Hematopoietic multipotent progenitor cell treated with erythropoietin and hydrocortisone succinate and interleukin-3 and kit ligand, for 6 days (in vitro differentiated cells): ENCODE measurements around the gene TSPAN15.

Experiments used
- DNase-seq: peaks from one replicate; pipeline ENCODE4 v3.0.0-alpha.2; 2015

Gene TSPAN15

DNA sequence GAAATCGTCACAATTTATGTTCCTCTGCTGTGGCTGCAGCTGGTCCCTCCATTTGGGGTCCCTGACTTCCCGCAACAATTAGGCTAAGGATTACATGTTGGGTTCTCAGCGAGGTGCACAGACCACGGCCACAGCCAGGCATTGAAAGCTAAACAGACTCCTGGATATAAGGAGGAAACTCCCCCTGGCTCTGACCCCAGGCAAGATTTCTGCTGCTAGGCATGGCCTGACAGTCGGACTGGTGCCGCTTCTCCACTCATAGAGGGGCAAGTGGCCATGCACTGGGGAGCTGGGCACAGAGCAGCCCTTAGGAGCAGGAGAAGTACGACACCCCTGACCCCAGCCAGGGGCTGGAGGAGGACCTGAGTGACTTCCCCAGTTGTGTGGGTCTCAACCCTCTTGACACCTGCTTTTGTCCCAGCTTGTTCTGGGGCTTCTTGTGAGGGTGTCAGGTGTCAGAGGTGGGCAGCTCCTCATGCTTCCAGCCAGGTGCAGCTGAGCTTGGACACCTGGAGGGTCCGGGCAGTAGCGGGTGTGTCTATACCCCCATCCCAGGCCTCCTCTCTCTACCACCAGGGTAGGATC lies 38.3 kb downstream of the TSPAN15 start:
- DNase-seq, result no peak

DNA sequence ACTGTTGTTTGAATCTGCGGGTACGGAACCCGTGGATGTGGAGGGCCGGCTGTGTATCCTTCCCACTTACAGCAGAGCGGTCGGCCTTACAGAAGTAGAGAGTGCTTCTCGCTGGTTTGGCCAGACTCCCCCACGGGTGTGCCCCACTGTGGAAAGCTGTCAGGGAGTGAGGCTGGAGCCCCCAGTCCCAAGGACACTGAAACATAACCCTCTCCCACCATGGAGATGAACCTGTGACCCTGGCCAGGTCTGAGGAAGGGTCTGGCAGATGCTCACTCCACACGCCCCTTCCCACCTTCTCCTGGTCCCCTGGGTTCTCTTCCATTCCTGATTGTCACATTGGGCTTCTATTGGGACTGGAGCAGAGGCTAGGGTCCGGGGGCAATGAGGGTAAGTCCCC lies 39.6 kb downstream of the TSPAN15 start:
- no peak for DNase-seq

DNA sequence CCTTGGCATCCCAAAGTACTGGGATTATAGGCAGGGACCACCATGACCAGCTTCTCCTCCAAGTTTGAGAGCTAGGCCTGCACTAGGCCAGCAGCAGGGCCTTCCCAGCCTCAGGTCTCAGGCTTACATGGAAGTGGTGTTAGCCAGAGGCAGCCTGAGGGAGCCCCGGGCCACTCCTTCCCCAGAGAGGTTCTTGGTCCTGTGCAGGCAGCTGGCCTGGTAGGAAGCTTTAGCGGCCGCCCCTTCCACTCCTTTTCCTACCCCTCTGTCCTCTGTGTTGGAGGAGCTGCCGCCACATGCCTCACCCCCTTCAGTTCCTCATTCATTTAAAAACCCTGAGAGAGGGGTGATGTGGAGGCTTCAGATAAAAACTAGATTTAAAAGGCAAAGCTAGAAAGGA lies 40.3 kb downstream of the TSPAN15 start:
- no peak for DNase-seq

DNA sequence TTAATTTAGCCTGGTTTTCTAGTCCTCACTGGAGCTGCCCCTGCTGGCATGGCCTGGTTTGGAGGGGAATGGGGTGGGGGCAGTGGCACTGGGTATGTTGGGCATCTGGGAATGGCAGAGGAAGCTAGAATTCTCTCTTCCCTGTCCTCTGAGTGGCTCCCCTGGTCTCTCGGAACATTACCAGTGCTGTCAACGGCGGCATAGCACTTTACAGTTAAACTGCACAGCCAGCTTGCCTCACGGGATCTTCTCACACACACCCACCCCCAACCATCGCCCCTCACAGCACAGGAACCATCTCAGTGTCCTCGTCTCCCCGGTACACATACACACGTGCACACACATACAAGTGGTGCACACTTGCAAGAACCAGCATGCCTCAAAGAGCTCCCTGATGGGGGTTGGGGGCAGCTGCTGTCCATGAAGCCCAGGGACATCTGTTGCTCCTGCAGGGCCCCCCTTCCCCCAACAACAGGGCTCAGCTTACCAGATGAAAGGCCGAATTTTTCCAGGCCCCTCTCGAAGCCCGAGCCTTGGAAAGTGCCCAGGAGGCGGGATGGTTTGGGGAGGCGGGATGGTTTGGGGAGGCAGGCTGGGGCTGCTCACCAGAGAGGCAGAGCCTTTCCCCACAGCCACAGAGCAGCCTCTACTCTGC lies 41.0 kb downstream of the TSPAN15 start:
- no peak for DNase-seq

DNA sequence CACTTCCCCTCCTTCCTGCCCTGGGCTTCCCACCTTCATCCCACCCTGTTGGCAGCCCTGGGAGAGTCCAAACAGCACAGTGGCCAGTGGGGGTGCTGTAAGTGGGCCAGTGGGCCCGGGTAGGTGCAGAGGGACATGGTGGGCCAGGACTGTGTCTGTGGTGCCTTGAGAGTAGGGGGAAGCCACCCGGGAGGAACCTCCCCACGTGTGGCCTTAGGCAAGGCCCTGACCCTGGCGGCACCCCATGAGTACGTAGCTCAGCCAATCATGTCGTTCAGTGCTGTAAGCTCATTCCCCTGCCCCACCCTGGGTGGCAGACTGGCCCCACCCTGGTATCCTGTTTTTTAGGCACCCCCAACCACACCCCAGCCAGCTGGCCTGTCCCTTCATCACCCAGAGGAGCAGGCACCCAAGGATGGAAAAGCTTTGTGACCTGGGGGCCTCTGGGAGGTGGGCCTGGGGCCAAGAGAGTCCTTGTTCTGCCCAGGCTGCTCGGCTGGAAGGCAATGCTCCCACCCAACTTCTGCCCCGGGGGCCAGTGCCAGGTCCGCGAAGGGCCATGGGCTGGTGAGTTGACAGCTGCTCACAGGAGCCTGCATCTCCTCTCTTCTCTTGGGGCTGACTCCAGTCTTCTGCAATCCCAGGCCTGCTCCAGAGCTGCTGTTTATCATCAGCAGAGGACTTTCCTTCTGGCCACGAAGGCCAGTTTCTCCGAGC lies 41.6 kb downstream of the TSPAN15 start:
- no peak for DNase-seq

DNA sequence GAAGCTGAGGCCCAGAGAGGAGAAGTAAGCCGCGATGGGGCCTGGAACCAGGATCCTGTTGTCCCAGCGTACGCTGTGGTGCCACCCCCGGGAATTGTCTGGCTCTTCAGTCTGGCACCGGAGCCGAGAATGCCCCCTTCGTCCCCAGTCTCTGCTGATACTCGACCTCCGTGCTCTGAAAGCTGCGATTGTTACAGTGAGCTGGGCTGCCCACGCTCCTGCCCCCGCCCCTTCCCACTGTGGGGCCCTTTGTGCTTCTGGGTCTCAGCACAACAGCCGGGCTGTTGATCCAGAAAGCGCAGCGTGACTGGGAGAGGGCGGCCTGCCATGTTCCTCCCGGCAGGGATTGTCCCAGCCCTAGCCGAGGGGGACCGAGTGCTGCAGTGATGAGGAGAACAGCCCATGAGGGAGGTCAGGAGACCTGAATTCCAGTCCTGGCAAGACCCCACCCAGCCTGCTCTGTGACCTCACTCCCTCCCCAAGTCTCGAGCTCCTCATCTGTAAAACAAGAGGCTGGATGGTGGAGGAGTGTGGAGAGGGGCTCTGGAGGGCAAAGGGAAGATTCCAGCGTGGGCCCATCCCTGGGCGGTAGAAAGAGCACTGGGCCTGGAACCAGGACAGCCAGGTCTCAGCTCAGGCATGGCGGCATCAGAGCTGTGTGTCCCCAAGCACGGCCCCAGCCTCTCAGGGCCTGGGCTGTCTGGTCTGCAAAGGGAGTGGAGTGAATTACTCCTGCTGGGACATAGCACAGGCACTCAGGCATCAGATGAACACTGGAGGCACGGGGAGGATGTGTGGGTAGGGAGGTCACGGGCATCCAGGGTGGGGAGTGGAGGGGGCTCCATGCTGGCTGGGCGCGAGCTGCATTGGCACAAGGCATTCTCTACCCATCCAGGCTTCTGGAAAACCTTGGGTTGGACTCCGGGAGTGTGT lies 43.6 kb downstream of the TSPAN15 start:
- no peak for DNase-seq

DNA sequence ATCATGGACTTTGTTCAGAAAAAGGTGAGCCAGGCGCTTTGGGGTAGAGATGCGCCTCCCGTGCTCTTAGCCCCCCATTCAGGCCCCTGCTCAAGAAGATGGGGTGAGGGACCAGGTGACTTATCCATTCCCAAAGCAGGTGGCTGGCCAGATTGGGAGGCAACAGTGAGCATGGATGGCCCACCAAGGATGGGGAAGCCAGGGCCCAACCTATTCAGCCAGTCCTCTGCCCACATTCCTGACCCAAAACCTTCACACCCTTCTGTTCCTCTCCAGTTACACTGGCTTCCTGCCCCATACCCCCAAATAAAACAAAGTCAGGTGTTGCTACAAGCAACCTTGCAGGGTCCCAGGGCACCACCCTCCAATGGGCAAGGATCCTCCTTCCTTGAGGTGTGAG lies 44.4 kb downstream of the TSPAN15 start:
- no peak for DNase-seq

DNA sequence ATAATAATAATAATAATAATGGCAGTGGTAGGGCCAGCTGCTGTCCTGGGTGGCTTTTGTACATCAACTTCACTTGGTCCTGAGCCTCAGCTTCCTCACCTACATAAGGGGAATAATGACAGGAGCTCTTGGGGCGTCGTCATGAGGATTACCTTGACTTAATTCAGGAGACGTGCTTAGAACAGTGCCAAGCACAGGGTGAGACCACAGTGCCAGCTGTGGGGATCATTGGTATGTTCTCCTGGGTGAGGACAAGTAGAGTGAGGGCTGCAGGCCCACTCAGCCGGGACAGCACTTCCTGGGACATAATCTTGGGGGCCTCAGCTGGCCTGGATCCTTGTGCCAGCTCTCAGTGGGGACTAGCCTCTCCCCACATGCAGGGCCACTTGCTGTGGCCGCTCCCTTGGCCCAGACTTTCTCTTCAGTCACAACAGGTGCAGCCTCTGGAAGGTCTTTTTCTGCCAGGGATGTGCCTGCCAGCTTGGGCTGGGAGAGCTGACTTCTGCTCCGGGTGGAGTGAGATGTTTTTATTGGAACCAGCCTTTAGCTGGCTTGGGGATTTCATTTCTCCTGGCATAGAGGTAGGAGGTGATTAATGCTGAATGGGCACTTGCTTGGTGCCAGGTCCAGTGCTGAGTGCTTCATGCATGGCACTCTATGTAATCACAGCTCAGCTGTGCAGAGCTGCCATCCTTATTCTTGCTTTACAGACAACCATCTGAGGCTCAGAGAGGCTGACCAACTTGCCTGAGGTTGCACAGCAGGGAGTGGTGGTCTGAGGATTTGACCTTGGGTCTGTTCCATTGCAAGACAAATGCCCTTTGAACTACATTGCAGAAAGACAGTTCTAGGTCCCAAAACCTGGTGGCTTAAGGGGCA lies 45.3 kb downstream of the TSPAN15 start:
- no peak for DNase-seq

DNA sequence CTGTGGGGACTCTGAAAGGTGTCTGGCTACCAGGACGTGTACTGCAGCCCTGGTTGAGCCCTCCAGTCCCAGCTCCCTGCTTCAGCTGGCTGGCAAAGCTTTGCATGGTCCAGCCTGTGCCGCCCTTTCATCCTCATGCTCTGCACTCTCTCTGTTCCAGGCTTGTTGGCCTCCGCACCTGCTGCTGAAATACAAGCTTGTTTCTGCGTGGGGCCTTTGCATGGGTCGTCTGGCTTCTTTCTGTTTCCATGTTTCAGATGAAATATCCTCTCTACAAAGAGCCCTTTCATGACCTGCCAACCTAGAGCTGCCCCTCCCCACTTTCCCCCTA lies 45.9 kb downstream of the TSPAN15 start:
- no peak for DNase-seq

DNA sequence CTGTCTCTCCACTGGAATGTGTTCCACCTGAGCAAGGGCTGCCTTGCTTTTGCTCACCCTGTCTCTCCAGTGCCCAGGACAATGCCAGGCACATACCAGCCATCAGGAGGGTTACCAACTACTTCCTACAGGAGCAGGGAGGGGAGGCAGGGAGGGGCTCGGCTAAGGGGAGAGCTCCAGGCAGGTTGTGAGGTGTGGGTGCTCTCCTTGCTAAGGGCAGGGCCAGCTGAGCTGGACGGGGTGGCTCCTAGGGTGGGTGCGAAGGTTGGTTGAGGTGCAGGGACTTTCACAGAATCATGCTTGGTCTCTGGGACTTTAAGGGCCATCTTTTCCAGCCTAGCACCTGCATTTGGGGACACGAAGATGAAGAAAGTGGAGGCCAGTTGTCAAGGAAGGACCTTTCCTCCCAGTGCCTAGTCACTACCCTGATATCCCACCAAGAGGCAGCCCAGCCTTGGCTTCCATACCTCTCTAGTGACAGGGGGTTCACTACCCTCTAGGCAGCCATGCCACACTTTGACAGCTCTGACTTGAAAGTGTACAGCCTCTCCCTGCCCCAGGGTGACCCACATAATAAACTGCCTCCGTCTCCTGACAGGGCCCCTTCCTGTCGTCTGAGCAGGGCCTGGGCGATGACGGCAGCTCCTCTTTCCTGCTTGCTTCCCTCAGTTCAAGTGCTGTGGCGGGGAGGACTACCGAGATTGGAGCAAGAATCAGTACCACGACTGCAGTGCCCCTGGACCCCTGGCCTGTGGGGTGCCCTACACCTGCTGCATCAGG lies 46.5 kb downstream of the TSPAN15 start:
- DNase-seq, result no peak

DNA sequence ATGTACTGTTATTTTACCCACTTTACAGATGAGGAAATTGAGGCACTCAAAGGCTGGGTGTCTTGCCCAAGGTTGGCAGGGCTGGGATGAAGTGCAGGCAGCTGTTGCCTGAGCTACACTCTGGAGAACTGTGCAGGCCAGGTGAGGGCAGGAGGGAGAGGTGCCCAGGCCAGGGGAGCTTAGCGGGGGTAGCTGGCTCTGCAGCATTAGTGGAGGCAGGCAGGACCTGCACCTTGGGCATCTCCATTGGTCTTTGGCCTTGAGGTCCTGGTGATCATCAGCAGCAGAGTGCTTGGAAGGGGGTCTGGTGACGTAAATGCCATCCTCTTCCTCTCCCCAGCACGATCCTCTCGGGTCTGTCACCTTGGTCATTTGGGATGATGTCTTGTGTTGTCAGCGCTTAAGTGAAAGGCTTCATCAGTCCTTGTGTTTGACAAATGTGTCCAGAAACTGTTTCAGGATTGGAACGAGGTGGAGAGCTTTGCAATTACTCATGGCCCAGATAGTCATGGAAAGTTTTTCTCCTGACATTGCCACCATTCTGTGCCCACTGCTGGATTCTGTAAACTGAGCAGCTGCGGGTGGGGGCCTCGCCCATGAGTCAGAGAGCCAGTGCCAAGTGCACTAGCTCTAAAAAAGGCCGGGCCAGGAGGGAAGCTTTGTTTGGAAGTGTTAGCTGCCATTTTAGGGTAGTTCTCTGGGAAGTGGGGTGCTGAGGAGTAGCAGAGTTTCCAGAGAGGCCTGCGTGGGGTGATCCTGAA lies 47.6 kb downstream of the TSPAN15 start:
- DNase-seq, result no peak

DNA sequence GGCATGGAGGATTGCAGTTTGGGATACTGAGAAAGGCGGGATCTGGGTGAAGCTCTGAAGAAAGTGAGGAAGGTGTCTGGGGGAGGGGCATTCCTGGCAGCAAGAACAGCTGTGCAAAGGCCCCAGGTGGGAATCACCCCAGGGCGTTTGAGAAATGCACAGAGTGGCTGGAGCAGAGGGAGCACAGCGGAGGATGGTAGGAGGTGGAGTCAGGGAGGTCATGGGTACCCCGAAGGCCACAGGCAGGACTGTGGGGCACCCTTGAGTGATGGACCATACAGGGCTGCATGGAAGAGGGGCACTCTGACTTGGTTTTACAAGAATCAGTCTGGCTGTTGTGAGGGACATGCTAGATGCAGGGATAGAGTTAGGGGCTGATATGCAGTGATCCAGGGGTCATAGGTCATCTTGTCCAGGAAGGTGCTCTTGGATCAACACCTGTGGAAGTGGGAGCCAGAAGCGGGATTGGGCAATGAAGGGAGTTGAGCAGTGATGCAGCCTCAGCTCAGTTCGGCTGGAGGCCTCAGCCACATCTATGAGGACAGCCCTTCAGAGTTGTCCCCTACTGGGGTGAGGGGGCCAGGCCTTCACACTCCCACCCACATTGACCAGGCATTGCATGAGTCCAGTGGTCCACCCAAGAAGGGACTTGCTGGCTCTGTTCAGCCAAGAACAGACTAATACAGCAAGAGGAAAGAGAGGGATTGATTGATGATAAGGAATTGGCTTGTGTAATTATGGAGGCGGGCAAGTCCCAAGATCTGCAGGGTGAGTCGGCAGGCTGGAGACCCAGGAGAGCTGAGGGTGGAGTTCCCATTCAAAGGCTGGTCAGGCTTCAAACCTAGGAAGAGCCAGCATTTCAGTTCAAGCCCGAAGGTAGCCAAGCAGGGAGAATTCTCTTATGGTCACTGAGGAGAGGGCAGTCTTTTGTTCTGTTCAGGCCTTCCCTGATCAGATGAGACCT lies 48.7 kb downstream of the TSPAN15 start:
- DNase-seq, result no peak

DNA sequence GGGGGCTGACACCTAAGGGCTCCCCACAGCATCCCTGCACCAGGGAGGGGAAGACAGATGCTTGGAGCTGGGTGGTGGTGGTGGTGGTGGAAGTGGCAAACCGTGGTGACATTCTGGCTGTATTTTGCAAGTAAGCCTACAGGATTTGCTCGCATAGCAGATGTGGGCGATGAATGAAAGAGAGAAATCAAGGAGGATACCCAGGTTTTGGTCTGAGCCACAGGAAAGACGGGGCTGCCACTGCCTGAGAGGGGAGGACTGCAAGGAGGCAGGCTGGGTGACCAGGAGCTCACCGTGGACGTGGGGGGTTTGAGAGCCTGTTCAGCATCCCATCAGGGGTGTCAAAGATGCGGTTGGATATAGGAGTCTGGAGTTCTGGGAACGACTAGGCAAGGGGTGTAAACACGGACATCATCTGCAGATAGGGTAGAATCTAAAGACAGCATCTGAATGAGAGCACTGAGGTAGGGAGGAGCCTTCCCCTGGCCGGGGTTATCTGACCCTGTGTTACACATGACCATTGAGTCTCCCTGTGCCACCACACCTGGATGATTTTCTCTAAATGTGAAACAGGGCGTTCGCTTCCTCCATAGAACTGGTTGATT lies 49.7 kb downstream of the TSPAN15 start:
- no peak for DNase-seq

DNA sequence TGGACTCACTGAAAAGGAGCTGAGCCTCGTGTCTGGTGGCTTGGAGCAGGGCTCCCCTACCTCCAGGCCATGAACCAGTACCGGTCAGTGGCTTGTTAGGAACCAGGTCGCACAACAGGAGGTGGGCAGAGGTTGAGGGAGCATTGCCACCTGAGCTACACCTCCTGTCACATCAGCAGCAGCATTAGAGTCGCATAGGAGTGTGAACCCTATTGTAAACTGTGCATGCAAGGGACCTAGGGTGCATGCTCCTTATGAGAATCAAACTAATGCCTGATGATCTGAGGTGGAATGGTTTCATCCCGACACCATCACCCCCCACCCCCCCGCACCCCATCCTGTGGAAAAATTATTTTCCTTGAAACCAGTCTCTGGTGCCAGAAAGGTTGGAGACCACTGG lies 50.4 kb downstream of the TSPAN15 start:
- DNase-seq, result no peak

DNA sequence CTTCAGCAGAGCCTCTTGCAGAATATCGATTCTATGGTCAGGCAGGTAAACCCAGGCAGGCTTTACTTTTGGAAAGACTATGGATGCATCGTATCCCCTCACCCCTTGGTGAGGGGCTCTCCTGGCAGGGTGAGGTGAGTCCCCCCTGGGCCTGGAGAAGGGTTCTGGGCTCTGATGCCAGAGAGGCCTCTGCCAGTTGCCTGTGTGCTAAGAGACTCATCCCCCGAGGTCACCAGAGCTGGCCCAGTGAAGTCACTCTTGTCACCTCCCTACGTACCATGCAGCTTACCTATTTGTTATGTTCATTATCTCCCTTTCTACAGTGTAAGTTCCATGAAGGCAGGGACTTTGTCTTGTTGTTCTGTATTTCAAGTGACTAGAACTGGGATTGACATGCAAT lies 51.3 kb downstream of the TSPAN15 start:
- DNase-seq, result no peak

DNA sequence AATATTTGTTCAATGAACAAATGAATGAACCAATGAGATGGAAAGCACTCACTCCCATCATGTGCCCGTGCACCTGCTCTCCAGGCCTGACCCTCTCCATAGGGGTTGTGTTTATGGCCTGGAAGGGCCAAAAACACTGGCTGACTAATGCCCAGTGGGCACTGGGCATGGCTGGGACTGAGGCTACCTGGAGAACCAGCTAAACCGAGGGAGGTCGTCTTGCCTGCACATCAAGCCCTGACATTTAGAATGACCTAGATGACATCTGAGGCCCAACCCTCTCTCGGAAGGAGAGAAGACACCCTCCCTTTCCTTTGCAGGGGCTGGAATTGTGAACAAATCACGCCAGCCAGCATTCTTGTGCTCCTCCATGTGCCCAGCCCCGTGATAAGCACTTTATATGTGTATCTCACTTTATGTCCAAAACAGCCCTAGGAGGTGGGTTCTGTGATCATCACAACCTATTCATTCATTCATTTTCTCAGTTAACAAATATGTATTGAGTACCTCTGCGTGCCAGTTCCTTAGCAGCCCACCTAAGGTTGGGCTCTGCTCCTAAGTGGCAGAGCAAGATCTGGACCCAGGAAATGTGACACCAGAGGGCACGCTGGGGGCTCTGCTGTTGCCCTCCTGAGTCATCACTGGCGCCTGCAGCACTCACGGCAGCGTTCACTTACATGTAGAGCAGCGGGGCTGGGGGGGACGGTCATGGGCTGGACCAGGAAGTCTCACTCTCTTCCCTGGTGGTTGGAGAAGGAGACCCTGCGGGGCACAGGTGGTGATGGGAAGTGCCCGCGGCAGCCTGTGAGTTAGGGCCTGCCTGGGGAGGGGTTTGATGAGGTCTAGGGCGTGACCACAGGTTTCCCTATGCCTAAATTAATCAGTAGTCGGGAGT lies 52.0 kb downstream of the TSPAN15 start:
- no peak for DNase-seq

DNA sequence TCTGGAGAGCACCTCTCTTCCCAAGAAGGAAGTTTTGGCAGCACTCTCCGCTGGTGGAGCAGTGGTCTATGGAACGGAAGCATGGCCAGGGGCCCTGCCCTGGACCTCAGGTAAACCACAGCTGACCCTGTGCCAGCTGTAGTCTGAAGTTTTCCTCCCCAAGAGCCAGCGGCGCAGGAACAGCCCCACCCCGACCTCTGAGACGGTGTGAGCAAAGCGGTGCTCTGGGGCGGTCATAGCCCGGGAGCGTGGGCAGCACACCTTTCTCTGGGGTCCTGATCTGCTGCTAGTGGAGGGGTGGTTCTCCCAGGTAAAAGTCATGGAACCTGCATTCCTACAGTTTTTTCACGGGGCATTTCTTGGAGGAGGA lies 52.6 kb downstream of the TSPAN15 start:
- no peak for DNase-seq

DNA sequence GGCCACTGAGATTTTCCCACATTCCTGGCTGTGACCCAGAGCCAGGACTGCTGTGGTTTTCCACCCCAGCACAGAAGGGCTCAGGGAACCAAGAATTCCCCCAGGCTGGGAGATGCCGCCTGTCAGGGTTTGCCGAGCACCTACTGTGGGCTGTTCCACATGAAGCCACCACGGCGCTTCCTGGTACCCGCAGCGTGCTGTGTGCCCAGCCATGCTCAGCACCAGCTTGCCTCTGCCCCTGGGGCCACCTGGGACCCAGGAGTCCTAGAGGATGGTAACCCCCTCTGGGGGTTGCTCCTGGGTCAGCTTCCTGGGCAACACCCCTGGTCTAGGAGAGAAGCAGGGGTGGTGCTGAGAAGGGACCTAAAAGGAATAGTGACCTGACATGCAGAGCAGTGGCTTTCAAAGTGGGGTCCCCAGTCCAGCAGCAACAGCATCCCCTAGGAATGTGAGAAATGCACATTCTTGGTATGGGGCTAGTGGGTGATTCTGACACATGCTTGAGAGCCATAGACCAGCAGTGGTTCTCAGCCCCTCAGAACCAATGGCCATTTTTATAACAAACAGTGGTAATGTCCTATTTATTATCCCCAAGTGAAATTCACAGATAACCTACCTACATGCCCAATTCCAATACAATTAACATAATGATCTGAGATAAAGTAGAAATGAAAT lies 53.4 kb downstream of the TSPAN15 start:
- DNase-seq, result no peak
